ENCODE measurements around the gene CHAC1. TPM values are rescaled to one million over a fixed set of nuclear protein-coding genes. Genes with fewer than 3 reads are reported as not detected.

The CHAC1 gene
- total and polyA plus RNA-seq, 2 of the 13 experiments (the other 11 are each of a cell fraction or from before 2014, with no cell fraction given), result 0.44 TPM; not detected in 1

DNA sequence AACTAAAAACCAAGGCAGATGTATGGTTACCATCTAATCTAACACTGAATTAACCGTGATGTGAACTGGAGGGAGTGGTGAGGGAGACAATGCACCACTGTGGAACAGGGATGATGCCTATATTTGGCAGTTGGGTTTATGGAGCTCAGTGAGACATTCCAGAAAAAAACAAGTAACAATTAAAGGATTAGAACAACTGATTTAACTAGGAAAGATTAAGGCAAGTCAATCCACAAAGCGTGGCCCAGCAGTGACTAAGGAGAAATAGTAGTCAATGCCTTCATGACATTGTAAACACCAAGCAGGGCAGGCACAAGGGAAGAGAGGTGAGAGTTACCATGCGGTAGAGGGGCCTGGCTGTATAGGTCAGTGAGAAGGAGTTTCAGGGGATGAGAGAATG lies 38.1 kb downstream of the CHAC1 start:
- H3K27me3 ChIP-seq (ENCODE audit: control insufficient read depth in 1 of 2, insufficient read depth in 2 of 2, low read length in 2 of 2), result no peaks in the 10 kb centered on the region
- TF ChIP-seq ZNF496 (CRISPR knock-in tag; IDR thresholded peaks at IDR 0.05; ENCODE audit: insufficient replicate concordance) (no peak), SETDB1 (CRISPR knock-in tag; IDR thresholded peaks at IDR 0.05; ENCODE audit: borderline replicate concordance) (no peak), RBAK (CRISPR knock-in tag; IDR thresholded peaks at IDR 0.05) (no peak), SOX5 (CRISPR knock-in tag; IDR thresholded peaks at IDR 0.05; ENCODE audit: borderline replicate concordance) (no peak), ZNF552 (CRISPR knock-in tag; IDR thresholded peaks at IDR 0.05; ENCODE audit: borderline replicate concordance) (no peak), DNMT1 (CRISPR knock-in tag; IDR thresholded peaks at IDR 0.05) (no peak), MYC (CRISPR knock-in tag; IDR thresholded peaks at IDR 0.05; ENCODE audit: borderline replicate concordance) (no peak), MED1 (CRISPR knock-in tag; IDR thresholded peaks at IDR 0.05) (no peak), ATF7-NPFF (CRISPR knock-in tag; IDR thresholded peaks at IDR 0.05; ENCODE audit: low read depth) (no peak), ZNF772 (CRISPR knock-in tag; IDR thresholded peaks at IDR 0.05) (no peak), MXD4 (CRISPR knock-in tag; IDR thresholded peaks at IDR 0.05) (no peak), REXO4 (CRISPR knock-in tag; IDR thresholded peaks at IDR 0.05; ENCODE audit: borderline replicate concordance) (no peak), MTA1 (CRISPR knock-in tag; IDR thresholded peaks at IDR 0.05; ENCODE audit: borderline replicate concordance) (no peak)
- TF ChIP-seq, protein P1, sequence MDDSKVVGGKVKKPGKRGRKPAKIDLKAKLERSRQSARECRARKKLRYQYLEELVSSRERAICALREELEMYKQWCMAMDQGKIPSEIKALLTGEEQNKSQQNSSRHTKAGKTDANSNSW (CRISPR knock-in tag; IDR thresholded peaks at IDR 0.05; ENCODE audit: borderline replicate concordance), result no peak
- TF ChIP-seq, protein P2, sequence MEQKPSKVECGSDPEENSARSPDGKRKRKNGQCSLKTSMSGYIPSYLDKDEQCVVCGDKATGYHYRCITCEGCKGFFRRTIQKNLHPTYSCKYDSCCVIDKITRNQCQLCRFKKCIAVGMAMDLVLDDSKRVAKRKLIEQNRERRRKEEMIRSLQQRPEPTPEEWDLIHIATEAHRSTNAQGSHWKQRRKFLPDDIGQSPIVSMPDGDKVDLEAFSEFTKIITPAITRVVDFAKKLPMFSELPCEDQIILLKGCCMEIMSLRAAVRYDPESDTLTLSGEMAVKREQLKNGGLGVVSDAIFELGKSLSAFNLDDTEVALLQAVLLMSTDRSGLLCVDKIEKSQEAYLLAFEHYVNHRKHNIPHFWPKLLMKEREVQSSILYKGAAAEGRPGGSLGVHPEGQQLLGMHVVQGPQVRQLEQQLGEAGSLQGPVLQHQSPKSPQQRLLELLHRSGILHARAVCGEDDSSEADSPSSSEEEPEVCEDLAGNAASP (CRISPR knock-in tag; IDR thresholded peaks at IDR 0.05; ENCODE audit: borderline replicate concordance), result no peak
- TF ChIP-seq, protein P3, sequence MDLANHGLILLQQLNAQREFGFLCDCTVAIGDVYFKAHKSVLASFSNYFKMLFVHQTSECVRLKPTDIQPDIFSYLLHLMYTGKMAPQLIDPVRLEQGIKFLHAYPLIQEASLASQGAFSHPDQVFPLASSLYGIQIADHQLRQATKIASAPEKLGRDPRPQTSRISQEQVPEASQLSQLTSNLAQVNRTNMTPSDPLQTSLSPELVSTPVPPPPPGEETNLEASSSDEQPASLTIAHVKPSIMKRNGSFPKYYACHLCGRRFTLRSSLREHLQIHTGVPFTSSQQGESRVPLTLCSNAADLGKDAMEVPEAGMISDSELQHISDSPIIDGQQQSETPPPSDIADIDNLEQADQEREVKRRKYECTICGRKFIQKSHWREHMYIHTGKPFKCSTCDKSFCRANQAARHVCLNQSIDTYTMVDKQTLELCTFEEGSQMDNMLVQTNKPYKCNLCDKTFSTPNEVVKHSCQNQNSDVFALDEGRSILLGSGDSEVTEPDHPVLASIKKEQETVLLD (CRISPR knock-in tag; IDR thresholded peaks at IDR 0.05; ENCODE audit: low read depth), result no peak
- TF ChIP-seq, protein P4, sequence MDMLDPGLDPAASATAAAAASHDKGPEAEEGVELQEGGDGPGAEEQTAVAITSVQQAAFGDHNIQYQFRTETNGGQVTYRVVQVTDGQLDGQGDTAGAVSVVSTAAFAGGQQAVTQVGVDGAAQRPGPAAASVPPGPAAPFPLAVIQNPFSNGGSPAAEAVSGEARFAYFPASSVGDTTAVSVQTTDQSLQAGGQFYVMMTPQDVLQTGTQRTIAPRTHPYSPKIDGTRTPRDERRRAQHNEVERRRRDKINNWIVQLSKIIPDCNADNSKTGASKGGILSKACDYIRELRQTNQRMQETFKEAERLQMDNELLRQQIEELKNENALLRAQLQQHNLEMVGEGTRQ (IDR thresholded peaks at IDR 0.05; ENCODE audit: low read depth, low read length), result no peak
- TF ChIP-seq, protein P4 (CRISPR knock-in tag; IDR thresholded peaks at IDR 0.05; ENCODE audit: borderline replicate concordance), result no peak
- TF ChIP-seq, protein P5, sequence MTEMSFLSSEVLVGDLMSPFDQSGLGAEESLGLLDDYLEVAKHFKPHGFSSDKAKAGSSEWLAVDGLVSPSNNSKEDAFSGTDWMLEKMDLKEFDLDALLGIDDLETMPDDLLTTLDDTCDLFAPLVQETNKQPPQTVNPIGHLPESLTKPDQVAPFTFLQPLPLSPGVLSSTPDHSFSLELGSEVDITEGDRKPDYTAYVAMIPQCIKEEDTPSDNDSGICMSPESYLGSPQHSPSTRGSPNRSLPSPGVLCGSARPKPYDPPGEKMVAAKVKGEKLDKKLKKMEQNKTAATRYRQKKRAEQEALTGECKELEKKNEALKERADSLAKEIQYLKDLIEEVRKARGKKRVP (CRISPR knock-in tag; IDR thresholded peaks at IDR 0.05), result no peak
- peaks cover 23 to 51% of the 10 kb centered on the region in 2 experiments for H3K36me3 ChIP-seq (replicated peaks in 1 of 2; ENCODE audit: control insufficient read depth in 1 of 2, insufficient read depth in 2 of 2, low read length in 2 of 2)
- H3K27ac ChIP-seq (ENCODE audit: extremely low read length, insufficient read depth, low read length), result no peak overlapping the region
- DNase-seq (ENCODE audit: low spot score) (no peak), ATAC-seq (no peak), FAIRE-seq (no peak)
- in situ Hi-C loops (cut with HindIII; ENCODE audit: extremely low pct_ligation_motif_present, low pct_unique_long_range_greater_than_20kb), result no loop called here
- no peaks in the 10 kb centered on the region for H4K20me1 ChIP-seq (ENCODE audit: insufficient read depth, low read length)
- ChIA-PET POLR2A (no interaction called here), CTCF (ENCODE audit: low intra/inter-chr PET ratio, low total read pairs) (no interaction called here)
- no peaks in the 10 kb centered on the region for H3K79me2 ChIP-seq (ENCODE audit: insufficient read depth, low read length)
- intact Hi-C loops (cut with micrococcal nuclease; ENCODE audit: unreplicated experiment), result no loop called here
- no peaks in the 10 kb centered on the region for H3K9me3 ChIP-seq (ENCODE audit: low read length)
- 95% methylated on average over 3 of the region's 3 CpGs for WGBS (ENCODE audit: low lambda C conversion rate)
- no peak overlapping the region for H3K4me3 ChIP-seq (replicated peaks in 1 of 3; ENCODE audit: insufficient read depth in 1 of 3, low read depth in 2 of 3, low read length in 3 of 3)
- H3K4me1 ChIP-seq (ENCODE audit: insufficient read depth, low read length), result no peaks in the 10 kb centered on the region
- BruUV-seq (replicated peaks), result no TSS peak
- H3K9ac ChIP-seq (ENCODE audit: insufficient read depth, low read depth, low read length), result no peak overlapping the region
- no peak overlapping the region for H2AFZ ChIP-seq (ENCODE audit: low read length)
- no peak overlapping the region for H3K4me2 ChIP-seq (ENCODE audit: low read depth, low read length)
